Mesodermal cell (in vitro differentiated cells): Measurements from ENCODE around the gene SPATA13.
"Not testable (repeated sequence)": the region's sequence is repeated elsewhere in the genome, so short reads cannot be mapped to it uniquely, and the experiment has no call there.

Experiments
- H3K27ac ChIP-seq: 2 replicates; pipeline ENCODE4 v1.7.0; 2013; ENCODE audit warnings: mild to moderate bottlenecking, low read depth, low read length, moderate library complexity; ENCODE audit not compliant: severe bottlenecking
- H3K36me3 ChIP-seq: 2 replicates; pipeline ENCODE4 v1.7.1; 2013; ENCODE audit warnings: mild to moderate bottlenecking, low read length, moderate library complexity; ENCODE audit not compliant: control insufficient read depth, insufficient read depth
- H3K4me1 ChIP-seq: one replicate; pipeline ENCODE4 v1.7.1; 2013; ENCODE audit warnings: mild to moderate bottlenecking, low read length; ENCODE audit not compliant: insufficient read depth, control insufficient read depth, poor library complexity, severe bottlenecking
- H3K4me3 ChIP-seq: 2 replicates; pipeline ENCODE4 v1.7.0; 2013; ENCODE audit warnings: low read length, control low read depth, mild to moderate bottlenecking; ENCODE audit not compliant: insufficient read depth, poor library complexity, severe bottlenecking; ENCODE audit errors: extremely low read depth
- H3K9me3 ChIP-seq: 2 replicates; pipeline ENCODE4 v1.7.1; 2013; ENCODE audit warnings: mild to moderate bottlenecking, low read length, moderate library complexity; ENCODE audit not compliant: control insufficient read depth
- WGBS, 2 experiments: methylation state at CpG; one replicate each; pipeline ENCODE4 v1.1.5; 2013; ENCODE audit warnings: missing lambda C conversion rate in 2 of 2; ENCODE audit not compliant: insufficient coverage in 2 of 2; 5-methylcytosine and 5-hydroxymethylcytosine counted together

The SPATA13 gene

GRCh38 chr13:24213932-24214331 is 53.4 kb downstream of the SPATA13 start:
- Histone ChIP-seq H3K4me1 (peaks cover 9% of the 10 kb centered on the region), H3K9me3 (no peaks in the 10 kb centered on the region), H3K27ac (no peak overlapping the region), H3K4me3 (no peak overlapping the region), H3K36me3 (no peaks in the 10 kb centered on the region)
- WGBS, 2 experiments: 67 to 100% methylated on average over 1 to 3 of the region's 3 CpGs

GRCh38 chr13:24214528-24214927 is 54.0 kb downstream of the SPATA13 start:
- H3K4me1 ChIP-seq: peaks cover 9% of the 10 kb centered on the region
- WGBS, 2 experiments: no CpG with 5 or more reads among the region's 2 CpGs
- H3K27ac ChIP-seq: no peak overlapping the region
- H3K9me3 ChIP-seq: no peaks in the 10 kb centered on the region
- H3K36me3 ChIP-seq: no peaks in the 10 kb centered on the region
- no peak overlapping the region for H3K4me3 ChIP-seq

GRCh38 chr13:24215126-24215525 is 54.6 kb downstream of the SPATA13 start:
- Histone ChIP-seq H3K27ac (no peak overlapping the region), H3K4me1 (peaks cover 9% of the 10 kb centered on the region), H3K4me3 (no peak overlapping the region), H3K9me3 (no peaks in the 10 kb centered on the region), H3K36me3 (no peaks in the 10 kb centered on the region)
- 100% methylated on average over 1 of the region's 1 CpG for WGBS, 2 experiments

- 85 to 88% methylated on average over 1 to 2 of the region's 2 CpGs for WGBS, 2 experiments
- Histone ChIP-seq H3K4me1 (peaks cover 9% of the 10 kb centered on the region), H3K27ac (no peak overlapping the region), H3K36me3 (no peaks in the 10 kb centered on the region), H3K9me3 (no peaks in the 10 kb centered on the region), H3K4me3 (no peak overlapping the region)
These were observed 55.2 kb downstream of the SPATA13 start for GRCh38 chr13:24215732-24216131.

- Histone ChIP-seq H3K27ac (no peak overlapping the region), H3K9me3 (no peaks in the 10 kb centered on the region), H3K4me3 (no peak overlapping the region), H3K4me1 (peaks cover 9% of the 10 kb centered on the region), H3K36me3 (no peaks in the 10 kb centered on the region)
- 71 to 100% methylated on average over 1 to 3 of the region's 4 CpGs for WGBS, 2 experiments
These were observed 55.7 kb downstream of the SPATA13 start for GRCh38 chr13:24216176-24216575.

- not testable (repeated sequence) for H3K4me3 ChIP-seq, H3K36me3 ChIP-seq, H3K9me3 ChIP-seq, H3K4me1 ChIP-seq
- 80 to 100% methylated on average over 1 of the region's 2 CpGs for WGBS, 2 experiments
- peak overlapping the region; percentile 52 for H3K27ac ChIP-seq
These were observed 56.3 kb downstream of the SPATA13 start for GRCh38 chr13:24216779-24217178.

- WGBS, 2 experiments: 76 to 95% methylated on average over 2 to 4 of the region's 6 CpGs
- Histone ChIP-seq H3K4me3 (no peak overlapping the region), H3K36me3 (no peaks in the 10 kb centered on the region), H3K4me1 (peaks cover 9% of the 10 kb centered on the region), H3K9me3 (no peaks in the 10 kb centered on the region), H3K27ac (peak overlapping the region; percentile 52)
These were observed 57.2 kb downstream of the SPATA13 start for GRCh38 chr13:24217601-24218281.

- Histone ChIP-seq H3K36me3 (peaks cover 3% of the 10 kb centered on the region), H3K4me1 (peaks cover 9% of the 10 kb centered on the region), H3K4me3 (no peak overlapping the region), H3K27ac (no peak overlapping the region), H3K9me3 (no peaks in the 10 kb centered on the region)
- WGBS, 2 experiments: 80% methylated on average over 1 of the region's 3 CpGs; no CpG with 5 or more reads in 1 of the 2 experiments
These were observed 57.8 kb downstream of the SPATA13 start for GRCh38 chr13:24218338-24218737.

- H3K4me1 ChIP-seq: peaks cover 9% of the 10 kb centered on the region
- H3K27ac ChIP-seq: no peak overlapping the region
- no peak overlapping the region for H3K4me3 ChIP-seq
- peaks cover 10% of the 10 kb centered on the region for H3K36me3 ChIP-seq
- H3K9me3 ChIP-seq: no peaks in the 10 kb centered on the region
- 100% methylated on average over 1 of the region's 2 CpGs; no CpG with 5 or more reads in 1 of the 2 experiments for WGBS, 2 experiments
These were observed 58.5 kb downstream of the SPATA13 start for GRCh38 chr13:24218977-24219376.

- WGBS, 2 experiments: 40 to 51% methylated on average over 2 to 5 of the region's 6 CpGs
- Histone ChIP-seq H3K36me3 (peaks cover 19% of the 10 kb centered on the region), H3K4me3 (no peak overlapping the region), H3K27ac (no peak overlapping the region), H3K9me3 (no peaks in the 10 kb centered on the region), H3K4me1 (peaks cover 9% of the 10 kb centered on the region)
These were observed 59.7 kb downstream of the SPATA13 start for GRCh38 chr13:24220086-24220703.

- H3K36me3 ChIP-seq: peaks cover 24% of the 10 kb centered on the region
- no peak overlapping the region for H3K27ac ChIP-seq
- WGBS, 2 experiments: 89 to 95% methylated on average over 1 to 2 of the region's 2 CpGs
- H3K4me1 ChIP-seq: peaks cover 9% of the 10 kb centered on the region
- H3K4me3 ChIP-seq: no peak overlapping the region
- no peaks in the 10 kb centered on the region for H3K9me3 ChIP-seq
These were observed 60.5 kb downstream of the SPATA13 start for GRCh38 chr13:24221007-24221406.
